ENCODE results near the gene OSBPL3. TPM values are rescaled to one million over a fixed set of nuclear protein-coding genes. Genes with fewer than 3 reads are reported as not detected.

The OSBPL3 gene
- total RNA-seq, 1 experiment from 2014 or later = 45.1 TPM

DNA sequence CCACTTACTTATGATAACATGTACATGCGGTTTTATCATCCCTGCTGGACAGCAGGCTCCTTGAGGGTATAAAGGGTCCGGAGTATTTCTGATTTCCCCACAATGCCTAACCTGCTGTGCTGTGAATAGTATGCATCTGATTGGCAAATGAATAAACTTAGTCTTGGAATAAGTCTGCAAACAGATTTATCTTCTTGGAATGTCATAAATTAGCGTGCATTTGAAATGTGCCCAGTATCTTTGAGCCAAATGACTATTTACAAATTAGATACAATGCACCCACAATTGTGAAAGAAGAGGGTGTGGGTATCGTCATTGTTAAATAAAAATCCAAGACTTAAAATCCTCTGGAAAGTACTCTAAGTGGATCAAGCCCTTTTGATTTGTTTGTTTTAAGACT lies 106.0 kb downstream of the OSBPL3 start:
- Histone ChIP-seq H3K27me3 (replicated peaks; ENCODE audit: control insufficient read depth, insufficient read depth, low read length) (no peaks in the 10 kb centered on the region), H3K4me1 (peaks cover 36% of the 10 kb centered on the region), H3K4me3 (ENCODE audit: low read depth, low read length) (no peak overlapping the region), H3K36me3 (ENCODE audit: control insufficient read depth, insufficient read depth, low read length) (no peaks in the 10 kb centered on the region; the same call in 1 of the 2 replicates), H3K9me3 (no peaks in the 10 kb centered on the region)
- Mint-ChIP-seq H3K36me3 (ENCODE audit: insufficient read depth, unreplicated experiment) (peaks cover 7% of the 10 kb centered on the region), H3K4me1 (ENCODE audit: low read depth, unreplicated experiment) (peaks cover 23% of the 10 kb centered on the region), H3K27me3 (ENCODE audit: insufficient read depth, unreplicated experiment) (no peaks in the 10 kb centered on the region), H3K4me3 (ENCODE audit: unreplicated experiment) (no peak overlapping the region), H3K27ac (ENCODE audit: unreplicated experiment) (no peak overlapping the region), H3K9me3 (ENCODE audit: unreplicated experiment) (no peaks in the 10 kb centered on the region)
- CTCF ChIA-PET = no interaction called here
- BruUV-seq (replicated peaks) = no TSS peak
- intact Hi-C loops (cut with micrococcal nuclease; ENCODE audit: unreplicated experiment) = no loop called here
- POLR2A ChIA-PET = no interaction called here
- TF ChIP-seq, protein P1, sequence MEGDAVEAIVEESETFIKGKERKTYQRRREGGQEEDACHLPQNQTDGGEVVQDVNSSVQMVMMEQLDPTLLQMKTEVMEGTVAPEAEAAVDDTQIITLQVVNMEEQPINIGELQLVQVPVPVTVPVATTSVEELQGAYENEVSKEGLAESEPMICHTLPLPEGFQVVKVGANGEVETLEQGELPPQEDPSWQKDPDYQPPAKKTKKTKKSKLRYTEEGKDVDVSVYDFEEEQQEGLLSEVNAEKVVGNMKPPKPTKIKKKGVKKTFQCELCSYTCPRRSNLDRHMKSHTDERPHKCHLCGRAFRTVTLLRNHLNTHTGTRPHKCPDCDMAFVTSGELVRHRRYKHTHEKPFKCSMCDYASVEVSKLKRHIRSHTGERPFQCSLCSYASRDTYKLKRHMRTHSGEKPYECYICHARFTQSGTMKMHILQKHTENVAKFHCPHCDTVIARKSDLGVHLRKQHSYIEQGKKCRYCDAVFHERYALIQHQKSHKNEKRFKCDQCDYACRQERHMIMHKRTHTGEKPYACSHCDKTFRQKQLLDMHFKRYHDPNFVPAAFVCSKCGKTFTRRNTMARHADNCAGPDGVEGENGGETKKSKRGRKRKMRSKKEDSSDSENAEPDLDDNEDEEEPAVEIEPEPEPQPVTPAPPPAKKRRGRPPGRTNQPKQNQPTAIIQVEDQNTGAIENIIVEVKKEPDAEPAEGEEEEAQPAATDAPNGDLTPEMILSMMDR (IDR thresholded peaks at IDR 0.05; ENCODE audit: insufficient read depth in 1 of 2, low read depth in 1 of 2, low read length in 1 of 2, severe bottlenecking in 1 of 2, unreplicated experiment in 1 of 2) = no peak
- DNase-seq = no peak

DNA sequence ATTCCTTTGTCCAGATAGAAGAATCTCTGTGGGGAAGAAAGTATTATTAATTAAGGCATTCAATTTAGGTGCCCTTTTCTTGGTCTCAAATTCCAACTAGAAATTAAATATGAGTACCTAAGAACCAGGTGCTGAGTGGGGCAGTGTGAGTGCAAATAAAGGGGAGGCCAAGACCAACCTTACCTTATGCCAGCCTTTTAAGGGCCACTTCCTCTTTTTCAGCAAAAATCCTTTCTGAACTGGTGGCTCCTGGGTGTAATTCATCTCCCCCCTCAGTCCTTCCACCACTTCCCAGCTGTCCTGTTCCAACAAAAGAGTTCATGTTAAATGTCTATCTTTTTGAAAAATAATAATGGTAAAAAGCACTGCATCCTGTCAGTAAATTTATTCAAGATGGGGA lies 108.2 kb downstream of the OSBPL3 start:
- TF ChIP-seq, protein P1 (IDR thresholded peaks at IDR 0.05; ENCODE audit: insufficient read depth in 1 of 2, low read depth in 1 of 2, low read length in 1 of 2, severe bottlenecking in 1 of 2, unreplicated experiment in 1 of 2) = no peak
- Histone ChIP-seq H3K27me3 (replicated peaks; ENCODE audit: control insufficient read depth, insufficient read depth, low read length) (no peaks in the 10 kb centered on the region), H3K36me3 (ENCODE audit: control insufficient read depth, insufficient read depth, low read length) (no peaks in the 10 kb centered on the region), H3K4me3 (ENCODE audit: low read depth, low read length) (no peak overlapping the region), H3K4me1 (peaks cover 36% of the 10 kb centered on the region), H3K9me3 (no peaks in the 10 kb centered on the region)
- Mint-ChIP-seq H3K4me3 (ENCODE audit: unreplicated experiment) (no peak overlapping the region), H3K36me3 (ENCODE audit: insufficient read depth, unreplicated experiment) (peaks cover 15% of the 10 kb centered on the region), H3K27ac (ENCODE audit: unreplicated experiment) (no peak overlapping the region), H3K4me1 (ENCODE audit: low read depth, unreplicated experiment) (peaks cover 23% of the 10 kb centered on the region), H3K27me3 (ENCODE audit: insufficient read depth, unreplicated experiment) (no peaks in the 10 kb centered on the region), H3K9me3 (ENCODE audit: unreplicated experiment) (no peaks in the 10 kb centered on the region)
- ChIA-PET CTCF (no interaction called here), POLR2A (no interaction called here)
- DNase-seq = no peak
- intact Hi-C loops (cut with micrococcal nuclease; ENCODE audit: unreplicated experiment) = no loop called here
- no TSS peak for BruUV-seq (replicated peaks)

DNA sequence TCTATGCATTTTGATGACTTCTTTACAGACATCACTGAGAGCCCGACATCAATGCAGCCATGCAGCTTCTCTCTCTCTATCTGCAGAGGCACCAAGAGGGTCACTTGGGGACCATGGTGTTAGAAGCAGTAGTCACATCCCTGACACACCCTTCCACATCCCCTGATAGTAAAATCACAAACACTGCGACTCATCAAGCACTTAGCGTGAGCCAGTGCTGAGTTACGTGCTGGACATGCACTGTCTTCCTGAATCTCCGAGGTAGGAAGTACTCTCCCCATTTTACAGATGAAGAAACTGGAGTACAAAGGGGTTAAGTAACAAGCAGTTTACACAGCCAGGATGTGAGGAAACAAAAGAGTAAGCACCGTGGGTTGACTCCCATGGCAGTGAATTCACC lies 109.2 kb downstream of the OSBPL3 start:
- H3K4me1 ChIP-seq = peaks cover 26% of the 10 kb centered on the region
- Mint-ChIP-seq H3K4me3 (ENCODE audit: unreplicated experiment) (no peak overlapping the region), H3K27ac (ENCODE audit: unreplicated experiment) (no peak overlapping the region), H3K27me3 (ENCODE audit: insufficient read depth, unreplicated experiment) (no peaks in the 10 kb centered on the region), H3K36me3 (ENCODE audit: insufficient read depth, unreplicated experiment) (peaks cover 22% of the 10 kb centered on the region), H3K4me1 (ENCODE audit: low read depth, unreplicated experiment) (peaks cover 16% of the 10 kb centered on the region), H3K9me3 (ENCODE audit: unreplicated experiment) (no peaks in the 10 kb centered on the region)
- no peaks in the 10 kb centered on the region for H3K36me3 ChIP-seq (ENCODE audit: control insufficient read depth, insufficient read depth, low read length)
- intact Hi-C loops (cut with micrococcal nuclease; ENCODE audit: unreplicated experiment) = no loop called here
- no TSS peak for BruUV-seq (replicated peaks)
- TF ChIP-seq, protein P1 (IDR thresholded peaks at IDR 0.05; ENCODE audit: insufficient read depth in 1 of 2, low read depth in 1 of 2, low read length in 1 of 2, severe bottlenecking in 1 of 2, unreplicated experiment in 1 of 2) = no peak
- H3K4me3 ChIP-seq (ENCODE audit: low read depth, low read length) = no peak overlapping the region
- no peaks in the 10 kb centered on the region for H3K27me3 ChIP-seq (replicated peaks; ENCODE audit: control insufficient read depth, insufficient read depth, low read length)
- CTCF ChIA-PET = no interaction called here
- H3K9me3 ChIP-seq = no peaks in the 10 kb centered on the region
- POLR2A ChIA-PET = no interaction called here
- DNase-seq = no peak
